HCT116 (cell line): Measurements from ENCODE around the gene LIN7B. TPM values are rescaled to one million over a fixed set of nuclear protein-coding genes. Genes with fewer than 3 reads are reported as not detected.
"Not testable (repeated sequence)": the region's sequence is repeated elsewhere in the genome, so short reads cannot be mapped to it uniquely, and the experiment has no call there.

Experiments
- ATAC-seq: fragments of 200-7000 bp; cut with Tn5 transposase; 2 replicates; pipeline ENCODE4 v1.9.1; 2020; ENCODE audit warnings: mild to moderate bottlenecking, moderate library complexity
- BruUV-seq: library from RNA; stranded (reverse); fragments of 400-500 nt; replicated peaks from 2 replicates; lab custom pipeline; 2021; lab: Mats Ljungman, UMichigan
- CTCF ChIA-PET: fragments of 300-600 bp; sonication (Branson Sonifier 250); formaldehyde crosslinking; loops from one replicate; lab custom pipeline; 2021; ENCODE audit warnings: antibody characterized with exemption; lab: Charles Lee
- POLR2A ChIA-PET: fragments of 300-600, 350-600 bp; sonication (Branson Sonifier 250); formaldehyde crosslinking; loops from one replicate; lab custom pipeline; 2021; ENCODE audit warnings: antibody characterized with exemption; lab: Charles Lee
- RAD21 ChIA-PET, 2 experiments: fragments of 300-600 bp; sonication (Branson Sonifier 250); formaldehyde crosslinking; loops; one replicate each; lab custom pipeline; 2023; ENCODE audit warnings: low total read pairs in 2 of 2; ENCODE audit not compliant: uncharacterized antibody in 2 of 2, unreplicated experiment in 2 of 2, low non-redundant PET in 1 of 2; lab: Charles Lee
- DNase-seq: peaks from one replicate; pipeline ENCODE4 v3.0.0-alpha.2; 2010; ENCODE audit warnings: low read depth, low spot score
- H2AFZ ChIP-seq: fragments of 200-600 bp; shearing (Covaris generic), sonication (generic); 2 replicates; pipeline ENCODE4 v1.6.1; 2017; ENCODE audit warnings: low read depth, mixed run types, mixed read lengths, antibody characterized with exemption, low read length; ENCODE audit not compliant: poor library complexity, severe bottlenecking
- H3K27ac ChIP-seq: 2 replicates; pipeline ENCODE4 v1.5.1; 2012; ENCODE audit warnings: low read depth, low read length
- H3K27me3 ChIP-seq: fragments of 200-600 bp; sonication (generic); 2 replicates; pipeline ENCODE4 v1.6.1; 2016; ENCODE audit warnings: mixed run types, low read length, mixed read lengths; ENCODE audit not compliant: insufficient read depth
- H3K36me3 ChIP-seq, 2 experiments: fragments of 200-500 bp in 1 of 2; fragments of 200-600 bp in 1 of 2; sonication (Bioruptor generic) in 1 of 2; sonication (generic) in 1 of 2; 2 replicates each; pipeline versions ENCODE4 v1.5.1 to v1.6.1; 2014 to 2016; ENCODE audit warnings: low read length in 2 of 2, inconsistent platforms in 1 of 2, mixed read lengths in 1 of 2, mixed run types in 1 of 2; ENCODE audit not compliant: insufficient read depth in 2 of 2, control insufficient read depth in 1 of 2
- H3K4me1 ChIP-seq, 2 experiments: fragments of 200-600 bp in 1 of 2; sonication (generic) in 1 of 2; 2 replicates each; pipeline versions ENCODE4 v1.5.1 to v1.6.1; 2012 to 2017; ENCODE audit warnings: low read length in 2 of 2, inconsistent platforms in 1 of 2, mild to moderate bottlenecking in 1 of 2, mixed read lengths in 1 of 2, mixed run types in 1 of 2, moderate library complexity in 1 of 2; ENCODE audit not compliant: insufficient read depth in 2 of 2, control insufficient read depth in 1 of 2
- H3K4me2 ChIP-seq: fragments of 200-600 bp; sonication (generic); 2 replicates; pipeline ENCODE4 v1.6.1; 2017; ENCODE audit warnings: mixed run types, low read length, mixed read lengths
- H3K4me3 ChIP-seq, 2 experiments: fragments of 200-600 bp in 1 of 2; sonication (generic) in 1 of 2; replicated peaks in 1 of 2; 2 replicates each; pipeline ENCODE4 v1.5.1; 2011 to 2016; ENCODE audit warnings: low read length in 2 of 2, control low read depth in 1 of 2, low read depth in 1 of 2, mild to moderate bottlenecking in 1 of 2, mixed read lengths in 1 of 2, mixed run types in 1 of 2
- H3K79me2 ChIP-seq: fragments of 200-600 bp; sonication (generic); 2 replicates; pipeline ENCODE4 v1.6.1; 2017; ENCODE audit warnings: mild to moderate bottlenecking, mixed run types, low read length, moderate library complexity, mixed read lengths; ENCODE audit not compliant: insufficient read depth
- H3K9ac ChIP-seq: fragments of 200-600 bp; sonication (generic); 2 replicates; pipeline ENCODE4 v1.6.1; 2016; ENCODE audit warnings: low read length, mixed read lengths
- H3K9me2 ChIP-seq: fragments of 200-600 bp; sonication (generic), shearing (Covaris generic); 2 replicates; pipeline ENCODE4 v1.6.1; 2017; ENCODE audit warnings: mixed run types, mild to moderate bottlenecking, moderate library complexity; ENCODE audit not compliant: insufficient read depth
- H3K9me3 ChIP-seq, 2 experiments: fragments of 200-500 bp in 1 of 2; fragments of 200-600 bp in 1 of 2; sonication (Bioruptor generic) in 1 of 2; sonication (generic) in 1 of 2; 2 replicates each; pipeline ENCODE4 v1.6.1; 2014 to 2017; ENCODE audit warnings: low read length in 2 of 2, mixed read lengths in 2 of 2, inconsistent platforms in 1 of 2, low read depth in 1 of 2, mild to moderate bottlenecking in 1 of 2, mixed run types in 1 of 2, moderate library complexity in 1 of 2; ENCODE audit not compliant: control insufficient read depth in 1 of 2, insufficient read depth in 1 of 2
- H4K20me1 ChIP-seq: fragments of 200-600 bp; sonication (generic), shearing (Covaris generic); 2 replicates; pipeline ENCODE4 v1.6.1; 2017; ENCODE audit warnings: mixed run types, mild to moderate bottlenecking, moderate library complexity; ENCODE audit not compliant: insufficient read depth
- ATF3 ChIP-seq: IDR thresholded peaks from 2 replicates; pipeline ENCODE4 v1.6.1; 2012
- CBX3 ChIP-seq: IDR thresholded peaks from 2 replicates; pipeline ENCODE4 v1.6.1; 2012; ENCODE audit warnings: low read depth
- CTCF ChIP-seq, 3 experiments: fragments of 200-600 bp in 1 of 3; sonication (generic) in 1 of 3; IDR thresholded peaks in 2 of 3; conservative IDR thresholded peaks in 1 of 3; 2 replicates each; pipeline ENCODE4 v1.5.1; 2012 to 2017; ENCODE audit warnings: low read depth in 2 of 3, low read length in 2 of 3, antibody characterized with exemption in 1 of 3, borderline replicate concordance in 1 of 3, control low read depth in 1 of 3, mild to moderate bottlenecking in 1 of 3, mixed read lengths in 1 of 3, mixed run types in 1 of 3, moderate library complexity in 1 of 3; ENCODE audit not compliant: insufficient read depth in 1 of 3
- EGR1 ChIP-seq: IDR thresholded peaks from 2 replicates; pipeline ENCODE4 v1.6.1; 2012; ENCODE audit warnings: low read depth
- ELF1 ChIP-seq: IDR thresholded peaks from 2 replicates; pipeline ENCODE4 v1.6.1; 2012; ENCODE audit warnings: low read depth, borderline replicate concordance
- EZH2 ChIP-seq: fragments of 200-600 bp; sonication (generic); IDR thresholded peaks from 2 replicates; pipeline ENCODE4 v1.6.1; 2017; ENCODE audit warnings: antibody characterized with exemption, mixed run types
- EZH2phosphoT487 ChIP-seq: fragments of 200-600 bp; IDR thresholded peaks from 2 replicates; pipeline ENCODE4 v1.6.1; 2018; ENCODE audit warnings: antibody characterized with exemption, borderline replicate concordance
- SP1 ChIP-seq: IDR thresholded peaks from 2 replicates; pipeline ENCODE4 v1.6.1; 2012; ENCODE audit warnings: low read depth
- TCF7L2 ChIP-seq: IDR thresholded peaks from 2 replicates; pipeline ENCODE4 v1.7.0; 2011; ENCODE audit warnings: borderline replicate concordance, inconsistent platforms; ENCODE audit not compliant: insufficient read depth, insufficient read length; ENCODE audit errors: extremely low read depth
- YY1 ChIP-seq: IDR thresholded peaks from 2 replicates; pipeline ENCODE4 v1.6.1; 2011; ENCODE audit warnings: low read length, low read depth, moderate library complexity, mild to moderate bottlenecking; ENCODE audit not compliant: insufficient replicate concordance; ENCODE audit errors: extremely low read depth
- ZFX ChIP-seq: fragments of 450-650 bp; IDR thresholded peaks from 2 replicates; pipeline ENCODE4 v1.6.1; 2017
- ZNF274 ChIP-seq: fragments of 200-500 bp; sonication (Bioruptor generic); IDR thresholded peaks from 2 replicates; pipeline ENCODE4 v1.6.1; 2014; ENCODE audit warnings: mild to moderate bottlenecking, low read depth, low read length, inconsistent platforms
- intact Hi-C: fragments of 100-400 bp; cut with micrococcal nuclease; formaldehyde crosslinking; loops from 2 replicates; pipeline ENCODE4 v1.10.0; 2022
- total RNA-seq: library from RNA; stranded (reverse); gene quantifications from one replicate; pipeline ENCODE4 v1.2.1, GENCODE V29; 2021; ENCODE audit not compliant: unreplicated experiment

Gene LIN7B
- total RNA-seq, 1 experiment from 2014 or later: 7.2 TPM

GRCh38 chr19:49123285-49123684 lies 9.1 kb downstream of the LIN7B start:
- H3K9me2 ChIP-seq, H3K27me3 ChIP-seq, CTCF ChIA-PET, intact Hi-C loops, H3K36me3 ChIP-seq, H3K4me2 ChIP-seq, H3K9me3 ChIP-seq, BruUV-seq, H2AFZ ChIP-seq, H3K79me2 ChIP-seq, H3K4me3 ChIP-seq, POLR2A ChIA-PET, DNase-seq, H3K9ac ChIP-seq, ATAC-seq, RAD21 ChIA-PET, H3K27ac ChIP-seq, H4K20me1 ChIP-seq: not testable (repeated sequence)
- H3K4me1 ChIP-seq: peaks cover 9 to 24% of the 10 kb centered on the region in 2 experiments

GRCh38 chr19:49125025-49125731 lies 11.0 kb downstream of the LIN7B start:
- H3K9me2 ChIP-seq: no peaks in the 10 kb centered on the region
- no peaks in the 10 kb centered on the region for H3K9me3 ChIP-seq
- ATAC-seq (no peak), DNase-seq (no peak)
- CTCF ChIA-PET: no interaction called here
- H3K9ac ChIP-seq: no peak overlapping the region
- peaks cover 0 to under 1% of the 10 kb centered on the region in 2 experiments; a peak in 1 of 4 replicates for H3K36me3 ChIP-seq
- RAD21 ChIA-PET: no interaction called here
- BruUV-seq: no TSS peak
- TF ChIP-seq ZFX: no peak
- TF ChIP-seq CBX3: no peak
- no peak for TF ChIP-seq EZH2phosphoT487
- TF ChIP-seq YY1: no peak
- TF ChIP-seq EGR1: no peak
- no peak for TF ChIP-seq CTCF (IDR thresholded peaks at IDR 0.05 in 2 of 3, conservative IDR thresholded peaks at IDR 0.05 in 1 of 3; ENCODE audit: borderline replicate concordance in 1 of 3, insufficient read depth in 1 of 3, low read depth in 2 of 3, low read length in 2 of 3)
- no peak for TF ChIP-seq SP1
- no peak for TF ChIP-seq ELF1
- no peak for TF ChIP-seq EZH2
- TF ChIP-seq ZNF274: no peak
- TF ChIP-seq ATF3: no peak
- TF ChIP-seq TCF7L2: no peak
- POLR2A ChIA-PET: interaction anchor here (1.1 kb wide), 1 partner anchor 20 kb away, joined by 7 read pairs; no protein-coding TSS in a partner anchor
- H3K27ac ChIP-seq: no peak overlapping the region
- H4K20me1 ChIP-seq: no peaks in the 10 kb centered on the region
- no peak overlapping the region for H3K4me3 ChIP-seq
- intact Hi-C loops: no loop called here
- no peaks in the 10 kb centered on the region for H3K27me3 ChIP-seq
- no peak overlapping the region for H2AFZ ChIP-seq
- H3K79me2 ChIP-seq: no peaks in the 10 kb centered on the region
- H3K4me2 ChIP-seq: no peak overlapping the region
- peaks cover 14 to 24% of the 10 kb centered on the region in 2 experiments for H3K4me1 ChIP-seq
